GM18867 (cell line): ENCODE measurements around the gene CYP27A1.
"Not testable (repeated sequence)": the region's sequence is repeated elsewhere in the genome, so short reads cannot be mapped to it uniquely, and the experiment has no call there.

Experiments used
- ATAC-seq: cut with Tn5 transposase; IDR thresholded peaks from one replicate; pipeline ENCODE4 v1.9.1; 2021; ENCODE audit warnings: mild to moderate bottlenecking, moderate library complexity; ENCODE audit not compliant: unreplicated experiment

The CYP27A1 gene

GRCh38 chr2:218772759-218773158, 9.2 kb upstream of the CYP27A1 start:
- not testable (repeated sequence) for ATAC-seq

- ATAC-seq = no peak
These were observed 8.1 kb upstream of the CYP27A1 start for GRCh38 chr2:218773881-218774280.

GRCh38 chr2:218776488-218776887, 5.5 kb upstream of the CYP27A1 start:
- no peak for ATAC-seq

GRCh38 chr2:218777276-218777990, 4.5 kb upstream of the CYP27A1 start:
- ATAC-seq = no peak

GRCh38 chr2:218780046-218780445, 1.9 kb upstream of the CYP27A1 start:
- no peak for ATAC-seq

GRCh38 chr2:218780851-218781690, 876 bp upstream of the CYP27A1 start:
- no peak for ATAC-seq

- ATAC-seq = no peak
These were observed 539 bp downstream of the CYP27A1 start for GRCh38 chr2:218782528-218782844.

- ATAC-seq = no peak
These were observed 1.7 kb downstream of the CYP27A1 start for GRCh38 chr2:218783688-218784087.

GRCh38 chr2:218785103-218785502, 3.2 kb downstream of the CYP27A1 start:
- ATAC-seq = no peak

GRCh38 chr2:218786133-218786532, 4.2 kb downstream of the CYP27A1 start:
- no peak for ATAC-seq

GRCh38 chr2:218788529-218789255, 6.7 kb downstream of the CYP27A1 start:
- ATAC-seq = no peak

GRCh38 chr2:218792433-218792832, 10.5 kb downstream of the CYP27A1 start:
- no peak for ATAC-seq

GRCh38 chr2:218796691-218797090, 14.7 kb downstream of the CYP27A1 start:
- ATAC-seq = no peak

- ATAC-seq = no peak
These were observed 17.0 kb downstream of the CYP27A1 start for GRCh38 chr2:218798767-218799504.

- ATAC-seq = no peak
These were observed 18.0 kb downstream of the CYP27A1 start for GRCh38 chr2:218799990-218800389.

GRCh38 chr2:218802386-218802994, 20.5 kb downstream of the CYP27A1 start:
- no peak for ATAC-seq

- ATAC-seq = no peak
These were observed 22.9 kb downstream of the CYP27A1 start for GRCh38 chr2:218804817-218805216.

- ATAC-seq = no peak
These were observed 23.7 kb downstream of the CYP27A1 start for GRCh38 chr2:218805627-218806026.

- ATAC-seq = no peak
These were observed 24.5 kb downstream of the CYP27A1 start for GRCh38 chr2:218806346-218806978.

GRCh38 chr2:218807626-218808025, 25.7 kb downstream of the CYP27A1 start:
- no peak for ATAC-seq
